HepG2 (cell line): Measurements from ENCODE around the gene TMEM129. TPM values are rescaled to one million over a fixed set of nuclear protein-coding genes. Genes with fewer than 3 reads are reported as not detected.

Source experiments
- ATAD3A ChIP-seq: sonication (generic); formaldehyde crosslinking; IDR thresholded peaks from 2 replicates; pipeline ENCODE4 v1.4.0; 2020; ENCODE audit warnings: missing genetic modification reagents
- ATF1 ChIP-seq: IDR thresholded peaks from 2 replicates; pipeline ENCODE4 v1.6.1; 2016; ENCODE audit warnings: mild to moderate bottlenecking, control low read depth
- ATF6 ChIP-seq: sonication (generic); formaldehyde crosslinking; conservative IDR thresholded peaks from 2 replicates; pipeline ENCODE4 v1.4.0; 2020; ENCODE audit warnings: missing genetic modification reagents
- DMAP1 ChIP-seq: IDR thresholded peaks from 2 replicates; pipeline ENCODE4 v1.6.1; 2016
- HNRNPLL ChIP-seq: fragments of 200-400 bp; formaldehyde crosslinking; IDR thresholded peaks from 2 replicates; pipeline ENCODE4 v1.6.1; 2017; ENCODE audit warnings: mild to moderate bottlenecking, low read depth, low read length; ENCODE audit not compliant: poor library complexity, severe bottlenecking
- KLF12 ChIP-seq: sonication (generic); formaldehyde crosslinking; IDR thresholded peaks from 2 replicates; pipeline ENCODE4 v1.4.0; 2020; ENCODE audit warnings: missing genetic modification reagents, borderline replicate concordance
- MXD4 ChIP-seq: IDR thresholded peaks from 2 replicates; pipeline ENCODE4 v1.6.1; 2016; ENCODE audit warnings: mild to moderate bottlenecking, missing biosample characterization, missing genetic modification reagents
- NR2F6 ChIP-seq, 2 experiments: IDR thresholded peaks; 2 replicates each; pipeline ENCODE4 v1.6.1; 2016; ENCODE audit warnings: antibody characterized with exemption in 1 of 2, mild to moderate bottlenecking in 1 of 2
- POLR2AphosphoS2 ChIP-seq: IDR thresholded peaks from 2 replicates; pipeline ENCODE4 v1.6.1; 2011; ENCODE audit warnings: low read depth, low read length, improper control_type of control experiment
- SOX5 ChIP-seq: IDR thresholded peaks from 2 replicates; pipeline ENCODE4 v1.6.1; 2016; ENCODE audit warnings: borderline replicate concordance
- TFDP2 ChIP-seq: sonication (generic); formaldehyde crosslinking; IDR thresholded peaks from 2 replicates; pipeline ENCODE4 v1.4.0; 2020; ENCODE audit warnings: missing genetic modification reagents
- WIZ ChIP-seq: sonication (generic); formaldehyde crosslinking; IDR thresholded peaks from 2 replicates; pipeline ENCODE4 v1.5.1; 2020; ENCODE audit warnings: mild to moderate bottlenecking, missing genetic modification reagents
- YEATS2 ChIP-seq: sonication (generic); formaldehyde crosslinking; IDR thresholded peaks from 2 replicates; pipeline ENCODE4 v1.4.0; 2020; ENCODE audit warnings: missing genetic modification reagents, borderline replicate concordance
- ZBTB38 ChIP-seq: sonication (generic); formaldehyde crosslinking; IDR thresholded peaks from 2 replicates; pipeline ENCODE4 v1.5.1; 2020; ENCODE audit warnings: mild to moderate bottlenecking, missing genetic modification reagents
- ZKSCAN1 ChIP-seq: fragments of 150-350 bp; IDR thresholded peaks from 2 replicates; pipeline ENCODE4 v1.6.1; 2014; ENCODE audit warnings: low read length
- ZNF333 ChIP-seq: sonication (generic); formaldehyde crosslinking; IDR thresholded peaks from 2 replicates; pipeline ENCODE4 v1.4.0; 2020; ENCODE audit warnings: mild to moderate bottlenecking, missing genetic modification reagents, borderline replicate concordance
- ZNF451 ChIP-seq: sonication (generic); formaldehyde crosslinking; IDR thresholded peaks from 2 replicates; pipeline ENCODE4 v1.5.0; 2020; ENCODE audit warnings: mild to moderate bottlenecking, missing genetic modification reagents
- ZNF563 ChIP-seq: sonication (generic); formaldehyde crosslinking; IDR thresholded peaks from 2 replicates; pipeline ENCODE4 v1.8.0; 2022; ENCODE audit warnings: mild to moderate bottlenecking, moderate library complexity, missing genetic modification reagents
- ZNF703 ChIP-seq: sonication (generic); formaldehyde crosslinking; IDR thresholded peaks from 2 replicates; pipeline ENCODE4 v1.5.1; 2020; ENCODE audit warnings: missing genetic modification reagents, mild to moderate bottlenecking, moderate library complexity, borderline replicate concordance
- ZNF891 ChIP-seq: sonication (generic); formaldehyde crosslinking; IDR thresholded peaks from 2 replicates; pipeline ENCODE4 v1.5.0; 2020; ENCODE audit warnings: mild to moderate bottlenecking, missing genetic modification reagents
- polyA plus RNA-seq, 8 experiments: library from polyadenylated mRNA; depleted of rRNA in 3 of 8; stranded (reverse) in 7 of 8; unstranded in 1 of 8; fragments of >200 nt; fragmentation: Illumina TruSeq in 4 of 8; extraction: Trizol in 4 of 8; gene quantifications; 2 replicates each; pipeline versions ENCODE4 v1.2.1 to v1.2.3, GENCODE V29; 2011 to 2016; ENCODE audit warnings: low read depth in 4 of 8, missing spikeins in 1 of 8, mixed read lengths in 1 of 8; ENCODE audit not compliant: insufficient read depth in 1 of 8
- total RNA-seq, 5 experiments: library from RNA; depleted of rRNA; stranded (reverse); fragments of >200 nt; fragmentation: Illumina TruSeq; extraction: Trizol; gene quantifications; 2 replicates each; pipeline ENCODE4 v1.2.3, GENCODE V29; 2016; ENCODE audit warnings: low read depth in 1 of 5
- TF ChIP-seq, protein P1 (sequence below): sonication (generic); formaldehyde crosslinking; IDR thresholded peaks from 2 replicates; pipeline ENCODE4 v1.4.0; 2020; ENCODE audit warnings: missing genetic modification reagents
- TF ChIP-seq, protein P2 (sequence below): sonication (generic); formaldehyde crosslinking; IDR thresholded peaks from 2 replicates; pipeline ENCODE4 v1.5.1; 2020; ENCODE audit warnings: mild to moderate bottlenecking, missing genetic modification reagents

The TMEM129 gene
- total and polyA plus RNA-seq, 2 of the 13 experiments (the other 11 are each of a cell fraction or from before 2014, with no cell fraction given): 19.0 to 25.8 TPM

DNA sequence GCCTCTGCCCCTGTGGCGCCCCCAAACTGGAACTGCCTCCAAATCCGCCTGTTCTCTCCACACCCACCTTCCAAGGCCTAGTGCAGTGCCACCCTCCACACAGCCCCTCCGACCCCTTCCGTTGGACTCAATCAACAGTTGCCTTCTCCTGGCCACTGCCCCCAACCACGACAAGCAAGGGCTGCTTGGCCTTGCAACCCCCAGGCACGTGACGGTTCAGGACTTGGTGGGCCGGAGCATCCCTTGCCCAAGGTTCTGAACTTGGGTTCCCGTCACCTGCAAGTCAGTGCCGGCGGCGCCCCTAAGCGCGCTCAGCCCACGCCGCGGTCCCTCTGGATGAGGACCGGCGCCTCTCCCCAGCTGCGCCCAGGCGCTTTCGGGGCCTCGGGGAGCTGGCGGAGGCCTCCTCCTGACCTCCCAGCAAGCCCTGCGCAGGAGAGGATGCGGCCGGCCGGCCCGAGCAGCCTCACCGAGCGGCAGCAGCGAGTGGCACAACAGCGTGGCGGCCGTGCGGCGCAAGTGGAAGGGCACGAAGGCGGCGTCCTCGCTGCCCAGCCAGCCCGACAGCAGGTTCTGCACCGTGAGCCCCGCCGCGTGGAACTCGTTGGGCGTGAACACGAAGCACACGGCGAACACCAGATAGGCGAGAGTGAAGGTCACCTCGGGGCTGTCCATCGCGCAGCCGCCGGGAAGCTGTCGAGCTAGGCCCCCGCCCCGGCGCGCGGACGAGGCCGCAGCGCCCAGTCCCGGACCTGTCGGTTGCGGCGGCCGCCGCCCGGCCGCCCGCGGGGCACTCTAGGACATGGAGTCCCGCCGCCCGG, 750 bp downstream of the TMEM129 start (continued):
- TF ChIP-seq, protein P1, sequence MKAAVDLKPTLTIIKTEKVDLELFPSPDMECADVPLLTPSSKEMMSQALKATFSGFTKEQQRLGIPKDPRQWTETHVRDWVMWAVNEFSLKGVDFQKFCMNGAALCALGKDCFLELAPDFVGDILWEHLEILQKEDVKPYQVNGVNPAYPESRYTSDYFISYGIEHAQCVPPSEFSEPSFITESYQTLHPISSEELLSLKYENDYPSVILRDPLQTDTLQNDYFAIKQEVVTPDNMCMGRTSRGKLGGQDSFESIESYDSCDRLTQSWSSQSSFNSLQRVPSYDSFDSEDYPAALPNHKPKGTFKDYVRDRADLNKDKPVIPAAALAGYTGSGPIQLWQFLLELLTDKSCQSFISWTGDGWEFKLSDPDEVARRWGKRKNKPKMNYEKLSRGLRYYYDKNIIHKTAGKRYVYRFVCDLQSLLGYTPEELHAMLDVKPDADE (CRISPR knock-in tag): no peak
- TF ChIP-seq ZNF891 (CRISPR knock-in tag) (0 out of 2 replicates have a peak, but pooled peaks have one; percentile 51), TFDP2 (CRISPR knock-in tag) (no peak), MXD4 (CRISPR knock-in tag) (no peak; the same call in 1 of the 2 replicates), ZNF451 (CRISPR knock-in tag) (peak; percentile 86), ATF1 (CRISPR knock-in tag) (no peak), ZNF563 (CRISPR knock-in tag) (peak; percentile 20), SOX5 (CRISPR knock-in tag) (no peak), WIZ (CRISPR knock-in tag) (no peak), ATAD3A (CRISPR knock-in tag) (no peak), ZNF703 (no peak), NR2F6 (IDR thresholded peaks at IDR 0.05) (no peak), NR2F6 (CRISPR knock-in tag; IDR thresholded peaks at IDR 0.05) (no peak; the same call in 1 of the 2 replicates), ZBTB38 (CRISPR knock-in tag) (no peak; the same call in 1 of the 2 replicates), ATF6 (CRISPR knock-in tag) (no peak), ZKSCAN1 (no peak), YEATS2 (CRISPR knock-in tag) (no peak), DMAP1 (CRISPR knock-in tag) (peak; percentile 77), HNRNPLL (no peak), ZNF333 (CRISPR knock-in tag) (no peak), POLR2AphosphoS2 (no peak), KLF12 (CRISPR knock-in tag) (no peak)
- TF ChIP-seq, protein P2, sequence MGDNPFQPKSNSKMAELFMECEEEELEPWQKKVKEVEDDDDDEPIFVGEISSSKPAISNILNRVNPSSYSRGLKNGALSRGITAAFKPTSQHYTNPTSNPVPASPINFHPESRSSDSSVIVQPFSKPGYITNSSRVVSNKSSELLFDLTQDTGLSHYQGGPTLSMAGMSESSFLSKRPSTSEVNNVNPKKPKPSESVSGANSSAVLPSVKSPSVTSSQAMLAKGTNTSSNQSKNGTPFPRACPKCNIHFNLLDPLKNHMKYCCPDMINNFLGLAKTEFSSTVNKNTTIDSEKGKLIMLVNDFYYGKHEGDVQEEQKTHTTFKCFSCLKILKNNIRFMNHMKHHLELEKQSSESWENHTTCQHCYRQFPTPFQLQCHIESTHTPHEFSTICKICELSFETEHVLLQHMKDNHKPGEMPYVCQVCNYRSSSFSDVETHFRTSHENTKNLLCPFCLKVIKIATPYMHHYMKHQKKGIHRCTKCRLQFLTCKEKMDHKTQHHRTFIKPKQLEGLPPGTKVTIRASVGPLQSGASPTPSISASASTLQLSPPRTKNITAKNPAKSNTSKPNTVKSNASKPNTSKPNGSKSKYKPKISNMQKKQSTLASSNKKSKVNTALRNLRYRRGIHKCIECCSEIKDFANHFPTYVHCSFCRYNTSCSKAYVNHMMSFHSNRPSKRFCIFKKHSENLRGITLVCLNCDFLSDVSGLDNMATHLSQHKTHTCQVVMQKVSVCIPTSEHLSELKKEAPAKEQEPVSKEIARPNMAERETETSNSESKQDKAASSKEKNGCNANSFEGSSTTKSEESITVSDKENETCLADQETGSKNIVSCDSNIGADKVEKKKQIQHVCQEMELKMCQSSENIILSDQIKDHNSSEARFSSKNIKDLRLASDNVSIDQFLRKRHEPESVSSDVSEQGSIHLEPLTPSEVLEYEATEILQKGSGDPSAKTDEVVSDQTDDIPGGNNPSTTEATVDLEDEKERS (CRISPR knock-in tag): no peak
